22Rv1 (cell line): ENCODE results near the gene CMTM7.

ENCODE experiments used
- H3K27ac ChIP-seq: fragments of 450-650 bp; 2 replicates; pipeline ENCODE4 v1.5.1; 2017
- CTCF ChIP-seq: fragments of 450-650 bp; IDR thresholded peaks from 2 replicates; pipeline ENCODE4 v1.5.1; 2017; ENCODE audit warnings: mild to moderate bottlenecking
- ZFX ChIP-seq: fragments of 450-650 bp; IDR thresholded peaks from 2 replicates; pipeline ENCODE4 v1.6.1; 2017; ENCODE audit warnings: antibody characterized with exemption, borderline replicate concordance

The CMTM7 gene

GRCh38 chr3:32502118-32502945 is 110.7 kb downstream of the CMTM7 start, which contains the start of gene CMTM6:
Gene CMTM6 (minus strand): TSS chr3:32502852. CDS start chr3:32502745, 107 bp downstream.
- TF ChIP-seq ZFX, result no peak
- no peak for TF ChIP-seq CTCF
- H3K27ac ChIP-seq, result peak within 1 kb of the TSS; percentile 51

- H3K27ac ChIP-seq, result no peak overlapping the region; the same call in 1 of the 2 replicates
These were observed 111.3 kb downstream of the CMTM7 start for GRCh38 chr3:32502946-32503286.

More at GRCh38 chr3:32502946-32503286, 111.3 kb downstream of the CMTM7 start:
- TF ChIP-seq ZFX (no peak), CTCF (no peak)
